OCI-LY3 (cell line): ENCODE results near the gene NCF4.

Source experiments
- EZH2phosphoT487 ChIP-seq: fragments of 200-600 bp; shearing (Covaris generic); IDR thresholded peaks from 2 replicates; pipeline ENCODE4 v1.6.1; 2018; ENCODE audit warnings: antibody characterized with exemption, mixed run types, low read depth
- TF ChIP-seq, protein P1 (sequence below): fragments of 200-600, 300-600 bp; sonication (generic); IDR thresholded peaks from 2 replicates; pipeline ENCODE4 v1.5.1; 2014; ENCODE audit warnings: antibody characterized with exemption, low read length, low read depth

DNA sequence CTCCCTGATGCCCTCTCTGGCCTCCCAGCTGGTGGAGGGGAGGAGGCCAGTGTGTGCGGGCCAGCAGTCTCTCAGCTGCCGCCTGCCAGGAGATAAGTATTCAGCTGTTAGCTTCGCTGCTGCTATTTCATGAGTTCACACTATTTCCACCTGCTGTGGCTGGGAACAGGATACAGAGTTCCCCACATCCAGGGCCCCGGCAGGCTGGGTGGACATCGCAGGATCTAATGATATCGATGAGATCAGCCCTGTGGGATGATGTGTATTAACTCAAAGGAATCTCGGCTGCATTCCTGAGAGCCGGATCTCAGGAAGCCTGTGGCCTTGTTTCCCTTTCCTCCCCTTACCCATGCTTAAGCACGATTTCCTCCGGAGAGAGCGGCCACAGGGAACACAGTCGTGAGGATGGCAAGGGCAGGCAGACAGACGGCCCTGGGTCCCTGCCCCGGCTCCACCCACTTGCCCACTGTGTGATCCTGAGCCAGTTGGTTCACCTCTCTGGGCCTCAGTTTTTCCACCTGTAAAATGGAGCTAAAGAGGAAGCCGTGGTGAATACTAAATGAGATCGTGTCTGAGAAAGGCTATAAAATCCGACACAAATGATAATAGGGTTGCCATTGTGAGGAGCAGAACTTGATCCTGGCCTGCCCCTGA lies 37.5 kb upstream of the NCF4 start:
- TF ChIP-seq, protein P1, sequence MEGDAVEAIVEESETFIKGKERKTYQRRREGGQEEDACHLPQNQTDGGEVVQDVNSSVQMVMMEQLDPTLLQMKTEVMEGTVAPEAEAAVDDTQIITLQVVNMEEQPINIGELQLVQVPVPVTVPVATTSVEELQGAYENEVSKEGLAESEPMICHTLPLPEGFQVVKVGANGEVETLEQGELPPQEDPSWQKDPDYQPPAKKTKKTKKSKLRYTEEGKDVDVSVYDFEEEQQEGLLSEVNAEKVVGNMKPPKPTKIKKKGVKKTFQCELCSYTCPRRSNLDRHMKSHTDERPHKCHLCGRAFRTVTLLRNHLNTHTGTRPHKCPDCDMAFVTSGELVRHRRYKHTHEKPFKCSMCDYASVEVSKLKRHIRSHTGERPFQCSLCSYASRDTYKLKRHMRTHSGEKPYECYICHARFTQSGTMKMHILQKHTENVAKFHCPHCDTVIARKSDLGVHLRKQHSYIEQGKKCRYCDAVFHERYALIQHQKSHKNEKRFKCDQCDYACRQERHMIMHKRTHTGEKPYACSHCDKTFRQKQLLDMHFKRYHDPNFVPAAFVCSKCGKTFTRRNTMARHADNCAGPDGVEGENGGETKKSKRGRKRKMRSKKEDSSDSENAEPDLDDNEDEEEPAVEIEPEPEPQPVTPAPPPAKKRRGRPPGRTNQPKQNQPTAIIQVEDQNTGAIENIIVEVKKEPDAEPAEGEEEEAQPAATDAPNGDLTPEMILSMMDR: no peak
- TF ChIP-seq EZH2phosphoT487: no peak
